GM18870 (cell line): Measurements from ENCODE around the gene DPH1.

Experiments used
- ATAC-seq: cut with Tn5 transposase; IDR thresholded peaks from one replicate; pipeline ENCODE4 v1.9.1; 2021; ENCODE audit warnings: moderate library complexity; ENCODE audit not compliant: unreplicated experiment

DPH1 gene

DNA sequence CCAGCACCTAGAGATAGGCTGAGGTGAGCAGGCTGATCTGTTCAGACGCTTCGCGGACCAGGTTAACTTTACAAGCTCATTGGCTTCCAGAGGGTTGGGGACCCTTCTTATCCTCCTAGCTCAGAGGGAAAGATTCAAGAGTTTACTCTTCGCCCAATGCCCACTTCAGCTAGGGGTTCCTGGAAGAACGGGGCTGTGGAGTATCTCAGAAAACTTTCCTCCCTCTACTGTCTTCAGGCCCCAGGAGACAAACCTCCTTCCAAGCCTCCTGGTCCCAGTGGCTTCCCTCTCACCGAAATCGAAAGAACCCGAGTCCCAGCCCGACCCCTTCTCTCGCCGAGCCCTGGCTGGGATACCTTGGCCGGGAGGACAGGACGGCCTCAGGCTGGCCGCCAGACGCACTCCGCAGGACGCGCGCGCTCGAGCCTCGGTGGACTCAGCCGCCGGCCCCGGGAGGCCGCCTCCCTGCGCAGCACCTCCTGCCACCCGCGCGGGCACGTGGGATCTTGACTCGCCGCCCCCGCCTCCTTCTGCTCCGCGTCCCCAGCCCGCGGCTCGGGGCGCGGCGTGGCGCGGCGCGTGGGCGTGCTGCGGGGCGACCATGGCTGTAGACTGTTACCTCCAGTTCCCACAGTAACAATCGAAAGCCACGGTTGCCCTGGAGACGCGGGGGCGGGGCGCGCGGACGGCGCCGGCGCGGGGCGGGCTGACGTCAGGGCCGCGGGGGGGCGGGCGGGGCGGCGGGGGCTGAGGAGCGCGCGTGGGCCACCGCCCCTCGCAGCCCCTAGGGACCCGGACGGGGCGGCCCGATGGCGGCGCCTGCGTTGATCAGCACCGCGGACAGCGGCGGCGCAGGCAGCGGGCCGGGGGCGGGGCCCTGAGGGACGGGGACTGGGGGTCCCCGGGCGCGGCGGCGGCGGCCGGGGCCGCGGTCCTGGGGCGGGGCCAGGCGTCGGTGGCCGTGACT is 19.7 kb downstream of the DPH1 start:
- ATAC-seq = peak; percentile 42

DNA sequence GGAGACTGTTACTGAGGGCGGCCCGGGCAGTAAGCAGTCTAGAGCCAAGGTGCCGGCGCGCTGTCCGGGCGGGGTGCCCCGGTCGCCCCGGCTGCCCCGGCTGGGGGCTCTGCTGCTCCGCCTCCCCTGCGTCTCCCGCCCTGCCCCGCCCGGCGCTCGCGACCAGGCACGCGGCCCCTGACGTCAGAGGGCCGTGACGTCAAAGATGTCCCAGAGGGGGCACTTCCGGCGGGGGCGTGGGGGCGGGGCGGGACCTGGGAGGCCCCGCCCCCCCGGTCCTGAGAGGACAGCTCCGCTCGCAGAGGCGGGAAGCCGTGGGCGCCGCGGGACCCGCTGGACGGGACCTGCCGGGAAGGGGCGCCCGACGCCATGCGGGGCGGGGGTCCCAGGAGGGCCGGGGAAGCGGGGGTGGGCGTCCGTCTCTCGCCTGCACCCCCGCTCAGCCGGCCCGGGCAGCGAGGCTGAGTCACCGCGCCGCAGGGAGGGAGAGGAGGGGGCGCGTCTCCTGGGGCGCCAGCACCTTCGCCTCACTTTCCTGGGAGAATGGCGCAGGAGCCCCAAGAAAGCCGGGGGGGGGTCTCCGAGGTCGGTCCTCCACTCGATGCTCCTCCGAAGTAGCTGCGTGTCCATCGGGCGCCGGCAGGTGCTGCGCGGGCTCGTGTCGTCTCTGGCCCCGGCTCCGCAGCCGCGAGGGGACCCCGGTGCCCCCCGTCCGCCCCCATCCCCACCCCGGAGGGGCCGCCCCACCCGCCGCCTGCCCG is 20.5 kb downstream of the DPH1 start:
- no peak for ATAC-seq

DNA sequence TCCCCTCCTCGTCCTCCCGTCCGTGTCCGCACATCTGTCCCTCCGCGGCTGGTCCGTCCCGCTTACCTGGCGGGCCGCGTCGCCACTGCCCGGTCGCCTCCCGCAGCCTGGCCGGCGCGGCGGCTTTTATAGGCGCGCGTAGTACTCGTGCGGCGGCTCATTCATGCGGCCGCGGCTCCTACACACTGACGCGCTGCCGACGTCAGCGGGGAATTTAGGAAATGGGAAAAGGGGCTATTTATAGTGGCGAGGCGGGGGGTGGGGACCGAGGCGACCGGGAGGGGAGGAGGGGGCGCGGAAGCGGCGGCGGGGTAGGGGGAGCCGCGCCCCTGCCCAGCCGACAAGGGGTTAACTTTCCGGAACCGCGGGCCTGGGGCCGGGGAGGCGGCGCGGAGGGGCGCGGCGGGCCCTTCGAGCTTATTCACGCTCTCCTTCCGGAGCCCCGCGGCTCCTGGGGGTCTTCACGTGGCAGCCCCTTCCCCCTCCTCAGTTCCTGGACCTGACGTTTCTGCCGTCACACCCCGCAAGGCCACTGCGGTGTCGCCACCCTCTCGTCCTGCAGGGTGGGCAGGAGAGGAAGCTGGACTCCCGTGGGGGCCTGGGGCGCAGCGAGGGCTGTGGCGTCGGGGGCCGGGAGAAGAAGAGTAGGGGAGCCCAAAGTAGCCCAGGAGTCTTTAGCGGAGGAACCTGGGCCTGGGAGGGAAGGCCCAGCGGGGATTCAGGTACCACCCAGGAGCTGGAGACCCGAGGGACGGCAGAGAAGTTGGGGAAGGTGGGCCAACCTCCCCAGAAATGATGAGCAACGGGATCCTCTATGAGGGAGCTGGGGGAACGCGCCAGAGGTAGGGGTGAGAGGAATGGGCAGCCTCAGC is 21.3 kb downstream of the DPH1 start:
- no peak for ATAC-seq

DNA sequence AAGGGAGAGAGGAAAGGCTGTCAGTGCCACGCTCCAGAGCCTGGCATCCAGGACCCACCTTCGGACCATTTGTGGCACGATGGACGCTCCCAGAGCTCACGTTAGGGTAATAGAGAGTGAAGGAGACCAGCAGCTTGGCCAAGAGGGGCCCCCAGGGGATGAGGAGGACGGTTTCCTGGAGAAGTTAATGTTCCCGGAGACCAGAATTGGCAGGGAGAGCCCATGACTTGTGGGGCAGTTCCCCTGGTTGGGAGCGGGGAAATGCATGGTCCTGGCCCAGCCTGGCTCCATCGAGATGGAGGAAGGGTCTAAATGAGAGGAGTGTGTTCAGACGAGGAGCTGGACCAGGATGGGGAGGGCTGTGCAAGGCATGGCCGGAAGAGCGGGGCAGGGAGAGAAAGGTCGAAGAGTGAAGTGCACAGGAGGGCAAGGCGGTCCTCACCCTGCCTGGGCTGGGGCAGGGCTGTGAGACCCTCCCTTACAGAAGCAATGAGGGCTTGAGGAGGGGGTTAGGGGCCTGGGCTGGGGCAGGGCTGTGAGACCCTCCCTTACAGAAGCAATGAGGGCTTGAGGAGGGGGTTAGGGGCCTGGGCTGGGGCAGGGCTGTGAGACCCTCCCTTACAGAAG is 22.1 kb downstream of the DPH1 start:
- ATAC-seq = no peak

DNA sequence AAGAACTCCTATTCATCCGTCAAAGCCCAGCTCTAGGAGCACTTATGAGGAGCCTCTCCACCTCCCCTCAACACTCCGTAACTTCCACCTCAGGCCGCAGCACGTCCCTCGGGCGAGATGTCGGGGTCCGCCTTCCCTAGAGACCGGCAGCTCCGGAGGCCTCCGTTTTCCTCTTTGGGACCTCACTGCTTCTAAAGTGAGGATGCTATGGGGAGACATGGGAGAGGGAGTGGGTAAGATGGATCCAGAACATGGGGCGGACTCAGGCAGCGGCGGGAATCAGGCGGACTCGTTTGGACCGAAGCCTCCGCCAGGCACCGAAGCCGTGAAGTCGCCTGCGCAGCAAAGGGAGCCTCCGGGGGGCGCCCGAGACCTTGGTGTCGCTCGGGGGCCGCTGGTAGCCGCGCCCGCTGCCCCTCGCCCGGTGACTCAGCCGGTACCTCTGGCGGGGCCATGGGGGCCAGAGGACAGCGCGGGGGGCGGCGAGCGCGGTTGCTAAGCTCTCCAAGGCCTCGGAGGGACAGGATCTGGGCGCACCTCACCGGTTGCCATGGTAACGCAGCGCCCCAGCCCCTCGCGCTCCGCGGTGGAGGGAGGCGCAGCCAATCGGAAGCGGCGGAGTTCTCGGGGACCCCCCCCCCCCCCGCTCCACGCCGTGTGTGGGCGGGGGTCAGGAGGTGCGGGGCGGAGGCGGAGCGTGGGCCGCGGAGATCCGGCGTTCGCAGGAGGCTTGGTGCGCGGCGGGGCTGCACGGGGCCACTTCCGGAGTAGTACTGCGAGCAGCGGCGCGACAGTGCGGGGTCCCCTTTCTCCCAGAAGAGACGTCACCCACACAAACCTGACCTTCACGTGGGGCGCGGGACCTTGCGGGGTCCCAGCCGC is 23.7 kb downstream of the DPH1 start:
- ATAC-seq = no peak

DNA sequence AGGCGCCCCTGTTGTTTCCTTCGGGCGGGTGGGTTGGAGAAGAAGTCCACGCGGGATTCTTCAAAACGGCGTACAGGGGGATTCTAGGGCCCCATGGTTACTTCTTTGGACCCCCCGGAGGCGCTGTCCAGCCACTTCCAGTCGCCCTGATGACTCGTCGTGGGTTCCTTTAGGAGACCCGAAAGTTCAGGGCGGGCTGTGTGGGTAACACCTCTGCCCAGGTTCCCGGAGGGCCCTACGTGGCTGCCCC is 24.2 kb downstream of the DPH1 start:
- ATAC-seq = no peak

DNA sequence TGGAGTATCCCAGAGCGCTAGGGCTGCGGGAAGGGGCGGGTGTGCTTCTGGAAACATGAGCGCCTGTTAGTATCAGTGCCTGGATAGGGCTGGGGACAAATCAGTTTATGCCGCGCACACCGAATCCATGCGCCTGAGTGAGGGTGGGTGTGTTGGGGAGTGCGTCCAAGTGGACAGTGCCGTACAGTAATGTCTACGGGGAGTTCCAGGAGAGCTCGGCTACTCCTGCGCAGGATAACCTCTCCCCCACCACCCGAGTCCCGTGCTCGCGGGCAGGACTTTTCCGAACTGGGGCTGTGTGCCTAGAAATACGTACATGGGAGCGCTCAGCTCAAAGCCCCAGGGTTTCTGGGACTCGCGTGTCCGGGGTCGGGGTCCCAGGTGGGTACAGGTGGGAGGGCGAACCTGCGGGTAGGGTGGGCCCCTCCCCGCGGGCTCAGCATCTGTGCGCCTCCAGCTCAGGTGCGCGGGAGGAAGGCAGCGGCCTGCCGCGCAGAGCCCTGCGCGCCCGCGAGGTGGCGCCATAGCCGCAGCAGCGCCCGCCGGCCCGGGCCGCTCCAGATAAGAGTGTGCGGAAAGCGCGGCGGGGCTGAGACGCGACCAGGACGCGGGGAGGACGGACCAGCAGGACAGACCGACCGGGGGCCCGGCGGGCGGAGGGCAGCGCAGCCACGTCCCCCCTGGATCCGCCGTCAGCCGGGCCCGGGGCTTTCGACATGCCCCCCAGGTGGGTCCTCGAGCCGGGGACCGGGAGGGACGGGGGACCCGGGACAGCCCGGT is 24.7 kb downstream of the DPH1 start, which contains the start of gene HIC1:
TSS of gene HIC1 (plus strand) at position 592 of the 780 bp plus-strand sequence. CDS start 1,588 bp downstream, outside the sequence.
- no peak for ATAC-seq

DNA sequence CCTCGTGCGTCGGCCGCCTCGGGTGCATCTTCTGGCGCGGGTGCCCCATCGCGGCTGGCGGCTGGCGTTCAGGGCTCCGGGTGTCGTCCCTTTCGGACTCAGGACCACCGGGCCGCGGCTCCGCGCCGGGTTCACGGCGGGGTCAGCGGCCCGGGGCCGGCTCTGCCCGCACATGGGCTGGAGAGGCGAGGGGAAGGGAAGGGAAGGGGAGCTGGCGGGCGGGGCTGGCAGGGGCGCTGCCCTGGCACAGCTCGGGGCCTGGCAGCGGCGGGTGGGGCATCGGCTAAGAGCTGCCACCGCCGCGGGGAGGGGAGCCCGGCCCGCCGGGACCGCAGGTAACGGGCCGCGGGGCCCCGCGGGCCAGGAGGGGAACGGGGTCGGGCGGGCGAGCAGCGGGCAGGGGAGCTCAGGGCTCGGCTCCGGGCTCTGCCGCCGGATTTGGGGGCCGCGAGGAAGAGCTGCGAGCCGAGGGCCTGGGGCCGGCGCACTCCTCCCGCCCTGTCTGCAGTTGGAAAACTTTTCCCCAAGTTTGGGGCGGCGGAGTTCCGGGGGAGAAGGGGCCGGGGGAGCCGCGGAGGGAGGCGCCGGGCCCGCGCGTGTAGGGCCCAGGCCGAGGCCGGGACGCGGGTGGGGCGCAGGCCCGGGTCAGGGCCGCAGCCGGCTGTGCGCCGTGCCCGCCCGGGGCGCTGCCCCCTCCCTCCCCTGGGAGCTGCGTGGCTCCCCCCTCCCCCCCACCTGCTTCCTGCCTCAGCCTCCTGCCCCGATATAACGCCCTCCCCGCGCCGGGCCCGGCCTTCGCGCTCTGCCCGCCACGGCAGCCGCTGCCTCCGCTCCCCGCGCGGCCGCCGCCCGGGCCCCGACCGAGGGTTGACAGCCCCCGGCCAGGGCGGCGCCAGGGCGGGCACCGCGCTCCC is 25.6 kb downstream of the DPH1 start:
- no peak for ATAC-seq

DNA sequence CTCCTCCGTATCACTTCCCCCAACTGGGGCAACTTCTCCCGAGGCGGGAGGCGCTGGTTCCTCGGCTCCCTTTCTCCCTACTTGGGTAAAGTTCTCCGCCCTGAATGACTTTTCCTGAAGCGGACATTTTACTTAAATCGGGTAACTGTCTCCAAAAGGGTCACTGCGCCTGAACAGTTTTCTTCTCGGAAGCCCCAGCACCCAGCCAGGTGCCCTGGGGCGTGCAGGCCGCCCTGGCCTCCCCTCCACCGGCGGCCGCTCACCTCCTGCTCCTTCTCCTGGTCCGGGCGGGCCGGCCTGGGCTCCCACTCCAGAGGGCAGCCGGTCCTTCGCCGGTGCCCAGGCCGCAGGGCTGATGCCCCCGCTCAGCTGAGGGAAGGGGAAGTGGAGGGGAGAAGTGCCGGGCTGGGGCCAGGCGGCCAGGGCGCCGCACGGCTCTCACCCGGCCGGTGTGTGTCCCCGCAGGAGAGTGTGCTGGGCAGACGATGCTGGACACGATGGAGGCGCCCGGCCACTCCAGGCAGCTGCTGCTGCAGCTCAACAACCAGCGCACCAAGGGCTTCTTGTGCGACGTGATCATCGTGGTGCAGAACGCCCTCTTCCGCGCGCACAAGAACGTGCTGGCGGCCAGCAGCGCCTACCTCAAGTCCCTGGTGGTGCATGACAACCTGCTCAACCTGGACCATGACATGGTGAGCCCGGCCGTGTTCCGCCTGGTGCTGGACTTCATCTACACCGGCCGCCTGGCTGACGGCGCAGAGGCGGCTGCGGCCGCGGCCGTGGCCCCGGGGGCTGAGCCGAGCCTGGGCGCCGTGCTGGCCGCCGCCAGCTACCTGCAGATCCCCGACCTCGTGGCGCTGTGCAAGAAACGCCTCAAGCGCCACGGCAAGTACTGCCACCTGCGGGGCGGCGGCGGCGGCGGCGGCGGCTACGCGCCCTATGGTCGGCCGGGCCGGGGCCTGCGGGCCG is 26.5 kb downstream of the DPH1 start:
- ATAC-seq = no peak

DNA sequence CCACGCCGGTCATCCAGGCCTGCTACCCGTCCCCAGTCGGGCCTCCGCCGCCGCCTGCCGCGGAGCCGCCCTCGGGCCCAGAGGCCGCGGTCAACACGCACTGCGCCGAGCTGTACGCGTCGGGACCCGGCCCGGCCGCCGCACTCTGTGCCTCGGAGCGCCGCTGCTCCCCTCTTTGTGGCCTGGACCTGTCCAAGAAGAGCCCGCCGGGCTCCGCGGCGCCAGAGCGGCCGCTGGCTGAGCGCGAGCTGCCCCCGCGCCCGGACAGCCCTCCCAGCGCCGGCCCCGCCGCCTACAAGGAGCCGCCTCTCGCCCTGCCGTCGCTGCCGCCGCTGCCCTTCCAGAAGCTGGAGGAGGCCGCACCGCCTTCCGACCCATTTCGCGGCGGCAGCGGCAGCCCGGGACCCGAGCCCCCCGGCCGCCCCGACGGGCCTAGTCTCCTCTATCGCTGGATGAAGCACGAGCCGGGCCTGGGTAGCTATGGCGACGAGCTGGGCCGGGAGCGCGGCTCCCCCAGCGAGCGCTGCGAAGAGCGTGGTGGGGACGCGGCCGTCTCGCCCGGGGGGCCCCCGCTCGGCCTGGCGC is 27.3 kb downstream of the DPH1 start:
- no peak for ATAC-seq

DNA sequence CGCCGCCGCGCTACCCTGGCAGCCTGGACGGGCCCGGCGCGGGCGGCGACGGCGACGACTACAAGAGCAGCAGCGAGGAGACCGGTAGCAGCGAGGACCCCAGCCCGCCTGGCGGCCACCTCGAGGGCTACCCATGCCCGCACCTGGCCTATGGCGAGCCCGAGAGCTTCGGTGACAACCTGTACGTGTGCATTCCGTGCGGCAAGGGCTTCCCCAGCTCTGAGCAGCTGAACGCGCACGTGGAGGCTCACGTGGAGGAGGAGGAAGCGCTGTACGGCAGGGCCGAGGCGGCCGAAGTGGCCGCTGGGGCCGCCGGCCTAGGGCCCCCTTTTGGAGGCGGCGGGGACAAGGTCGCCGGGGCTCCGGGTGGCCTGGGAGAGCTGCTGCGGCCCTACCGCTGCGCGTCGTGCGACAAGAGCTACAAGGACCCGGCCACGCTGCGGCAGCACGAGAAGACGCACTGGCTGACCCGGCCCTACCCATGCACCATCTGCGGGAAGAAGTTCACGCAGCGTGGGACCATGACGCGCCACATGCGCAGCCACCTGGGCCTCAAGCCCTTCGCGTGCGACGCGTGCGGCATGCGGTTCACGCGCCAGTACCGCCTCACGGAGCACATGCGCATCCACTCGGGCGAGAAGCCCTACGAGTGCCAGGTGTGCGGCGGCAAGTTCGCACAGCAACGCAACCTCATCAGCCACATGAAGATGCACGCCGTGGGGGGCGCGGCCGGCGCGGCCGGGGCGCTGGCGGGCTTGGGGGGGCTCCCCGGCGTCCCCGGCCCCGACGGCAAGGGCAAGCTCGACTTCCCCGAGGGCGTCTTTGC is 28.0 kb downstream of the DPH1 start:
- no peak for ATAC-seq

DNA sequence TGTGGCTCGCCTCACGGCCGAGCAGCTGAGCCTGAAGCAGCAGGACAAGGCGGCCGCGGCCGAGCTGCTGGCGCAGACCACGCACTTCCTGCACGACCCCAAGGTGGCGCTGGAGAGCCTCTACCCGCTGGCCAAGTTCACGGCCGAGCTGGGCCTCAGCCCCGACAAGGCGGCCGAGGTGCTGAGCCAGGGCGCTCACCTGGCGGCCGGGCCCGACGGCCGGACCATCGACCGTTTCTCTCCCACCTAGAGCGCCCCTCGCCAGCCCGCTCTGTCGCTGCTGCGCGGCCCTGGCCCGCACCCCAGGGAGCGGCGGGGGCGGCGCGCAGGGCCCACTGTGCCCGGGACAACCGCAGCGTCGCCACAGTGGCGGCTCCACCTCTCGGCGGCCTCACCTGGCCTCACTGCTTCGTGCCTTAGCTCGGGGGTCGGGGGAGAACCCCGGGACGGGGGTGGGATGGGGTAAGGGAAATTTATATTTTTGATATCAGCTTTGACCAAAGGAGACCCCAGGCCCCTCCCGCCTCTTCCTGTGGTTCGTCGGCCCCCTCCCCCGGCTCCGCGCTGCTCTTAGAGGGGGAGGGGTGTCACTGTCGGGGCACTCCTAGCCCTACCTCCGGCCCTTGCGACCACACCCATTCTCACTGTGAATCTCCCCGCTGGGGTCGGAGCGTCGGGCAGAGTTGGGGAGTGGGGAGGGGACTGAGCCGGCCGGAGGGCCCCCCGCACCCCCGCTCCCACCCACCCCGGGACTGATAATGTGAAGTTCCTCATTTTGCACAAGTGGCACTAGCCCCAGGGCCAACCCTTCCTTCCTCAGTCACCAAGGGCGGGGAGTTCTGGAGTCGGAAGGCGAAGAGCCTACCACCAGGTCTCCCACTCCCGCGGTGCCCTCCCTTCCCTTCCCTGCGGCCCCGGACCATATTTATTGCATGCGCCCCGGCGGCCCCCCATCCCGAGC is 28.9 kb downstream of the DPH1 start:
- no peak for ATAC-seq

DNA sequence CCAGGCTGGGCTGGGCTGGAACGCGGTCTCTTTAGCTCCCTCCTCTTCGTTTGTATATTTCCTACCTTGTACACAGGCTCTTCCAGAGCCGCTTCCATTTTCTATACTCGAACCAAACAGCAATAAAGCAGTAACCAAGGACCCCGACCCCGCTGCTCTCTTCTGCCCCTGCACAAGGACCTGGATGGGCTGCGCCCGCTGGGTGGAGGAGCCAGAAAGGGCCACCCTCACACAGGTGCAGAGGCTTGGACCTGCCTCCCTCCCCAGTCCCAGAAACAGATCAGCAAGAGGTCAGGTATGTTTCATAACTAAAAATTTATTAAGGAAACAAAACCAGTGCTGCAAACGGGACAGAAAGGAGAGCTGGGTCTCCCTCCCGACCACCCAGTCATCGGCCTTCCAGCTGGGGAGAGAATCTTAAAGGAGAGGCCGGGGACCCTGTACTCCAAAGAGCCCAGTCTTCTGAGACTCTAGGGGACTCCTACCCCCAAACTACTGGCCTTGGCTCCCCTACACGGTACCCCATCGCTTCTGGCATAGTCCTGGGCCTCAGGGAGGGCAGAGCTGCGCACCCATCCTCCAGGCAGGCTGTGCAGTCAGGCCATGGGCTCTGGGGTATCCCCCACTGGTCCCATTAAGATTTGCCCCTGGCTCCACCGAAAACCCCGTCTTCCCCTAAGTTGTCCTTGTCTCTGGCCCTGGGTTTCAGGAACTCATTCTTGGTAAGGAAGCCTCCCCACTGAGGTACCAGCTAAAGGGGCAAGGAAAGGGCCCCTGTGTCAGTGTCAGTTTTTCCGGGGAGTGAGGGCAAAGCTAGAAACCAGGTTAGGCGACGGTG is 29.8 kb downstream of the DPH1 start:
- no peak for ATAC-seq

DNA sequence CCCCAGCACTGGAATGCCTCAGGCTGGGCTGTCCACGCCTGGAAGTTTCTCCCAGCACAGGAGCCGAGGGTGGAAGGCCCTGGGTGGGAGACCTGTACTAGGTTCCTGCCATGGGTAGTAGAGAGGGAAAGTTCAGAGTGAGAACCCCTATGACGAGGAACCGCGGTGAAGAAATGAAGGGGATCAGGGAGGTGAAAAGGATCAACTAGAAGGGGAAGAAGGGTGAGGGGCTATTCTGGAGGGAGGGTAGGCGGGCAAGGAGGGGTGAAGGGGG is 30.4 kb downstream of the DPH1 start:
- no peak for ATAC-seq
